ENCODE results near the gene GRIN2A. TPM values are rescaled to one million over a fixed set of nuclear protein-coding genes. Genes with fewer than 3 reads are reported as not detected.

GRIN2A gene
- polyA plus RNA-seq, 1 donor (not counting 4 experiments of a cell fraction or from before 2014, with no cell fraction given), result 0.01 TPM

DNA sequence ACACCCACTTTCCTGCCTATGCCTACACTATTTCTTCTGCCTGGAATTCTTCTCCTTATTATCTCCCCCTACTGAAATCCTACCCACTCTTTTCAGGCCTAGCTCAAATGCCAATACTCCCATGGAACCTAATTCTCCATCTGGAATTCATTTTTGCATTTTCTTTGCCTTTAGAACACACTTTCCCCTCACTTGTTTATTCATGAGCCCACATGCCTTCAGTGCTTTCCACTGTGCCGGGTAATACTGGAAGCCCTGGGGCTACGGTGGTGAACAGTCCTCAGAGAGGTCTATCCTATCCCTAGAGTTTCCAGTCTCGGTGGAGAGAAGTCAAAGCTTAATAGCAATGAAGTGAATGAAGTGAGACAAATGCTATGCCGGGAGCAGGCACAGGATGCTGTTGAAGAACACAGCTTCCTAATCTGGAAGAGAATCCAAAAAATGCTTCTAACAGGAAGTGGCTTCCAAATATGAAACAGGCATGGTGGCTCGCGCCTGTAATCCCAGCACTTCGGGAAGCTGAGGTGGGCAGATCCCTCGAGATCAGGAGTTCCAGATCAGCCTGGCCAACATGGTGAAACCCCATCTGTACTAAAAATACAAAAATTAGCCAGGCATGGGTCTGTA, 322.4 kb downstream of the GRIN2A start:
- Histone ChIP-seq H3K27me3 (ENCODE audit: control insufficient read depth, extremely low read depth, insufficient read depth, low read length) (no peaks in the 10 kb centered on the region), H3K9ac (ENCODE audit: control insufficient read depth, extremely low read depth, insufficient read depth, low read length) (no peak overlapping the region), H3K9me1 (ENCODE audit: control insufficient read depth, extremely low read depth, insufficient read depth, low read length) (no peaks in the 10 kb centered on the region), H3K4me2 (ENCODE audit: control insufficient read depth, extremely low read depth, insufficient read depth, low read depth, low read length) (no peak overlapping the region), H3K27ac (ENCODE audit: control insufficient read depth, insufficient read depth, low read length) (no peak overlapping the region), H3K79me2 (ENCODE audit: control insufficient read depth, insufficient read depth, low read length) (no peaks in the 10 kb centered on the region), H3K4me3 (ENCODE audit: control insufficient read depth in 2 of 3, extremely low read depth in 1 of 3, insufficient read depth in 2 of 3, low read depth in 1 of 3, low read length in 3 of 3) (no peak overlapping the region), H2AFZ (ENCODE audit: control insufficient read depth, low read length) (no peak overlapping the region), H4K20me1 (ENCODE audit: control insufficient read depth, extremely low read depth, insufficient read depth, low read length) (no peaks in the 10 kb centered on the region), H3K36me3 (ENCODE audit: control insufficient read depth in 2 of 2, extremely low read depth in 1 of 2, insufficient read depth in 2 of 2, low read length in 2 of 2) (no peaks in the 10 kb centered on the region), H3K4me1 (ENCODE audit: control insufficient read depth, extremely low read depth, insufficient read depth, low read length) (peaks cover 5% of the 10 kb centered on the region), H3K9me3 (ENCODE audit: control insufficient read depth, low read depth, low read length) (no peaks in the 10 kb centered on the region)
- FAIRE-seq, result no peak
- DNase-seq (ENCODE audit: low read depth, low spot score), result no peak
- no peak for TF ChIP-seq EZH2 (IDR thresholded peaks at IDR 0.05; ENCODE audit: low read length)
- TF ChIP-seq, protein P1, sequence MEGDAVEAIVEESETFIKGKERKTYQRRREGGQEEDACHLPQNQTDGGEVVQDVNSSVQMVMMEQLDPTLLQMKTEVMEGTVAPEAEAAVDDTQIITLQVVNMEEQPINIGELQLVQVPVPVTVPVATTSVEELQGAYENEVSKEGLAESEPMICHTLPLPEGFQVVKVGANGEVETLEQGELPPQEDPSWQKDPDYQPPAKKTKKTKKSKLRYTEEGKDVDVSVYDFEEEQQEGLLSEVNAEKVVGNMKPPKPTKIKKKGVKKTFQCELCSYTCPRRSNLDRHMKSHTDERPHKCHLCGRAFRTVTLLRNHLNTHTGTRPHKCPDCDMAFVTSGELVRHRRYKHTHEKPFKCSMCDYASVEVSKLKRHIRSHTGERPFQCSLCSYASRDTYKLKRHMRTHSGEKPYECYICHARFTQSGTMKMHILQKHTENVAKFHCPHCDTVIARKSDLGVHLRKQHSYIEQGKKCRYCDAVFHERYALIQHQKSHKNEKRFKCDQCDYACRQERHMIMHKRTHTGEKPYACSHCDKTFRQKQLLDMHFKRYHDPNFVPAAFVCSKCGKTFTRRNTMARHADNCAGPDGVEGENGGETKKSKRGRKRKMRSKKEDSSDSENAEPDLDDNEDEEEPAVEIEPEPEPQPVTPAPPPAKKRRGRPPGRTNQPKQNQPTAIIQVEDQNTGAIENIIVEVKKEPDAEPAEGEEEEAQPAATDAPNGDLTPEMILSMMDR (optimal IDR thresholded peaks at IDR 0.05 in 1 of 3, IDR thresholded peaks at IDR 0.05 in 1 of 3, conservative IDR thresholded peaks at IDR 0.05 in 1 of 3; ENCODE audit: extremely low read depth in 1 of 3, insufficient read depth in 2 of 3, low read length in 3 of 3), result no peak
- dilution Hi-C loops (cut with MboI; ENCODE audit: extremely low pct_ligation_motif_present, low sequenced_read_pairs), result no loop called here

DNA sequence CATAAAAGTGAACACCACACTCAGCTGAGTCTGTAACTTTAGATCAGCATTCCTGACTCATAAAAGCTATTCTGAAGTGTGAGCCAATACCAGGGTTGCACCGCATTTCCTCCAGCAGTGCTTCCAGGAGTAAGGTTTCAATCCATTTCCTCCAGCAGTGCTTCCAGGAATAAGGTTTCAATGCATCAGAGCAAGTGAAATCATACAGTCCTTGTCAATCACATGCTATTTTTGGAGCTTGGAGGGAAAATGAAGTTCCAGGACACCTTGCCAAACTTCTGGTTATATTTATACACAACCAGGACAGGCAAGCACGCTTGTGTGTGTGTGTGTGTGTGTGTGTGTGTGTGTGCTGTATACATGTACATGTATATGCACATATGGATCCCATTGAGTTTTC, 327.6 kb downstream of the GRIN2A start:
- no peak for TF ChIP-seq EZH2 (IDR thresholded peaks at IDR 0.05; ENCODE audit: low read length)
- TF ChIP-seq, protein P1 (optimal IDR thresholded peaks at IDR 0.05 in 1 of 3, IDR thresholded peaks at IDR 0.05 in 1 of 3, conservative IDR thresholded peaks at IDR 0.05 in 1 of 3; ENCODE audit: extremely low read depth in 1 of 3, insufficient read depth in 2 of 3, low read length in 3 of 3), result no peak
- Histone ChIP-seq H3K79me2 (ENCODE audit: control insufficient read depth, insufficient read depth, low read length) (no peaks in the 10 kb centered on the region), H4K20me1 (ENCODE audit: control insufficient read depth, extremely low read depth, insufficient read depth, low read length) (no peaks in the 10 kb centered on the region), H3K27ac (ENCODE audit: control insufficient read depth, insufficient read depth, low read length) (no peak overlapping the region), H3K9me1 (ENCODE audit: control insufficient read depth, extremely low read depth, insufficient read depth, low read length) (no peaks in the 10 kb centered on the region), H3K4me3 (ENCODE audit: control insufficient read depth in 2 of 3, extremely low read depth in 1 of 3, insufficient read depth in 2 of 3, low read depth in 1 of 3, low read length in 3 of 3) (no peak overlapping the region), H2AFZ (ENCODE audit: control insufficient read depth, low read length) (no peak overlapping the region), H3K4me1 (ENCODE audit: control insufficient read depth, extremely low read depth, insufficient read depth, low read length) (peaks cover 9% of the 10 kb centered on the region), H3K36me3 (ENCODE audit: control insufficient read depth in 2 of 2, extremely low read depth in 1 of 2, insufficient read depth in 2 of 2, low read length in 2 of 2) (no peaks in the 10 kb centered on the region), H3K9me3 (ENCODE audit: control insufficient read depth, low read depth, low read length) (no peaks in the 10 kb centered on the region), H3K27me3 (ENCODE audit: control insufficient read depth, extremely low read depth, insufficient read depth, low read length) (no peaks in the 10 kb centered on the region), H3K9ac (ENCODE audit: control insufficient read depth, extremely low read depth, insufficient read depth, low read length) (no peak overlapping the region), H3K4me2 (ENCODE audit: control insufficient read depth, extremely low read depth, insufficient read depth, low read depth, low read length) (no peak overlapping the region)
- peak; percentile 63 for FAIRE-seq
- dilution Hi-C loops (cut with MboI; ENCODE audit: extremely low pct_ligation_motif_present, low sequenced_read_pairs), result no loop called here
- no peak for DNase-seq (ENCODE audit: low read depth, low spot score)

Data from keratinocyte (primary cell).